GM18867 (cell line): ENCODE data around the gene SOWAHD.
"Not testable (repeated sequence)": the region's sequence is repeated elsewhere in the genome, so short reads cannot be mapped to it uniquely, and the experiment has no call there.

Source experiments
- ATAC-seq: cut with Tn5 transposase; IDR thresholded peaks from one replicate; pipeline ENCODE4 v1.9.1; 2021; ENCODE audit warnings: mild to moderate bottlenecking, moderate library complexity; ENCODE audit not compliant: unreplicated experiment

The SOWAHD gene, protein sequence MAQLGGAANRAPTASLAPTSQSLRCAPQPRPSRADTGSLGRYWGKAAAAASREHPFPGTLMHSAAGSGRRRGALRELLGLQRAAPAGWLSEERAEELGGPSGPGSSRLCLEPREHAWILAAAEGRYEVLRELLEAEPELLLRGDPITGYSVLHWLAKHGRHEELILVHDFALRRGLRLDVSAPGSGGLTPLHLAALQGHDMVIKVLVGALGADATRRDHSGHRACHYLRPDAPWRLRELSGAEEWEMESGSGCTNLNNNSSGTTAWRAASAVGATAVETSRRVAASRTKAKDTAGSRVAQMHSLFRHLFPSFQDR

DNA sequence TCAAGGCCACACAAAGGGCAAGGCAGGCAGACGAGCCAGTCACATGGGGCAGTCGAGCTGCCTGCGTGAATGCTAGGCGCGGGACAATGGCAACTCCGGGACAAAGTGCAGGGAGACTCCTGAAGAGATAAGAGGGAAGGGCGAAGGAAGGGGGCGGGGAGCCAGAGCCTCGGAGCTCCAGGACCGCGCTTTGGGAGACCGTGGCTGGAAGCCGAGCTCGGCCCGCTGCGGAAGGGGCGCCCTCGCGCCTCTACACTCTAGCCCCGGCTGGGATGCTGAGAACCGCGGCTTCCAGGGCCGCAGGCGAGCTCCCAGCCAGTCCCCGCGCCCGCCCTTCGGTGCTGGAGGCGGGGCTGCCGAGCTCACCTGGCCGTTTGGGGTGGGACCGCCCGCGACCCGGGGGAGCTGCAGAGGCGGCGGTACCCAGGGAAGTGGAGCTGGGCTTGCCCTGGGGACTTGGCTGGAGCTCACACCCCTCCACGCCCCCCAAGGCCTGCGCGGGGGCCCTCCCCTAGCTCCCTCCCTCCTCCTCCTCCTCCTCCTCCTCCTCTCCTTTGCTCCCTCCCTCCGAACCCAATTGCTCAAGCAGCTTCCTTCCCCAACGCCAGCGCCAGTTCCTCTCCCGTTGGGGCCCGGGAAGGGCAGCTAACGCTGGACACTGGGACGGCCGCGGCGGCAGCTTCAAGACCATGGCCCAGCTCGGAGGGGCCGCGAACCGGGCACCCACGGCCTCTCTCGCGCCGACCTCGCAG lies at the start of gene SOWAHD:
Gene SOWAHD, plus strand, starts transcription at position 610 of the 752 bp plus-strand sequence. Its CDS starts 80 bp downstream, at position 690.
- ATAC-seq: no peak

DNA sequence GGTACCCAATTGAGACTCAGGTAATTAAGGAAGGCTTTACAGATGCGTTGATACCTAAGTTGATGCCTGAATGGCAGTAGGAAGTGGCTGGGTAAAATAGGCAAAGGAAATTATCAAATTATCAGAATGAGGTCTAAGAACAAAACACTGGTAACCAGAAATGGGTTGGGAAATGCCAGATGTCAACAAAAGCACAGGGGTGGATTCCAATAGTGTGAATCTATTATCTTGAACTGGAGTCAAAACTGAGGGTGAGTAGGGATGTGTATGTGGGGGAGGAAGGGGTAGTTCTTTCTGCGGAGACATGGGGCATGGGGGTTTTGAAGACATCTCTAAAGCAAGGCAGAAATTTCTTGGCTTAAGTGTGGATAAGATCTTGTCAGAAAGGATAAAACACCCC lies 49.5 kb upstream of the SOWAHD start:
- no peak for ATAC-seq

DNA sequence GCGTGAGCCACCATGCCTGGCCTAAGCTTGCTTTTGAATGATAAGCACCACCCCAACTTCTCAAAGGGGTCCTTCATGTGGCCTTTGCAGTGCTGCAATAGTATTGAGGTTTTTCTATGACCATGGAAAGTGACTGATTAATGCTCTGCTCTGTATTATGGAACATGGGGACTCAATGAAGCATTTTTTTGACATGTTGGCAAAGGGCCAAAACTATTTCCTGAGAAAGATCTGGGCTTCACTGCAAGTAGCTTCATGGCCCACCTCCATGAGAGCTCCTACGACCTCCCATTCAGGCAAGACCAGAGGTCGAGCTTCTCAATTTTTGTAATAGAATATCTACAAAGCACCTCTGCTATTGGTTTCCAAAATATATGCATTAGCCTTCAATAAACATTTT lies 48.8 kb upstream of the SOWAHD start:
- ATAC-seq: no peak

DNA sequence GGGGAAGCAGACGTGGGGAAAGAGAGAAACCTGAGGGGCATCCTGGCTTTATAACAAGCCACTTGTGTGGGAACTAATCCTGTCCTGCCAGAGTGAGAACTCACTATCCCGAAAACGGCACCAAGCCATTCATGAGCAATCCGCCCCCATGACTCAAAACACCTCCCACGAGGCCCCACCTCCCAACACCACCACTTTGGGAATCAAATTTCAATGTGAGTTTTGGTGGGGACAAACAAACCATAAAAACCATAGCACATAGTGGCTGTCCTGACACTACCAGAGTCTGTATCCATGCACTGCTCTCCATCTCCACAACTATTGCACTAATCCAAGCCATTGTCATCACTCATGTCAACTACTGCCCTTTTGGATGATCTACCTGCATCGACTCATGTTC lies 36.9 kb upstream of the SOWAHD start:
- ATAC-seq: no peak

DNA sequence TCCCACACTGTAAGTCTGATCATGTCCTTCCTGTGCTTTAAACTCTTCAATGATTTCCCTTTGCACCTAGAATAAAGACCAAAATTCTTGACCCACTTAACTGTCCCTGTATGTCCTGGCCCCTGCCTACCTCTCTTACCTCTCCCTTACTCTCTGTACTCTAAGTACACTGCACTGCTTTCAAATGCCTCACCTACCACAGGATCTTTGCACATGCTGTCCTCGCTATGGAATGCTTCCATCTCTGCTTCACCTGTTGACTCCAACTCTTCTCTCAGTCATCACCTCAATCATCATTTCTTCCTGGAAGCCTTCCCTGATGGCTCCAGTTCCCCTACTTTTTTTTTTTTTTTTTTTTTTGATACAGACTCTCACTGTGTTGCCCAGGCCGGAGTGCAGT lies 36.5 kb upstream of the SOWAHD start:
- ATAC-seq: no peak

DNA sequence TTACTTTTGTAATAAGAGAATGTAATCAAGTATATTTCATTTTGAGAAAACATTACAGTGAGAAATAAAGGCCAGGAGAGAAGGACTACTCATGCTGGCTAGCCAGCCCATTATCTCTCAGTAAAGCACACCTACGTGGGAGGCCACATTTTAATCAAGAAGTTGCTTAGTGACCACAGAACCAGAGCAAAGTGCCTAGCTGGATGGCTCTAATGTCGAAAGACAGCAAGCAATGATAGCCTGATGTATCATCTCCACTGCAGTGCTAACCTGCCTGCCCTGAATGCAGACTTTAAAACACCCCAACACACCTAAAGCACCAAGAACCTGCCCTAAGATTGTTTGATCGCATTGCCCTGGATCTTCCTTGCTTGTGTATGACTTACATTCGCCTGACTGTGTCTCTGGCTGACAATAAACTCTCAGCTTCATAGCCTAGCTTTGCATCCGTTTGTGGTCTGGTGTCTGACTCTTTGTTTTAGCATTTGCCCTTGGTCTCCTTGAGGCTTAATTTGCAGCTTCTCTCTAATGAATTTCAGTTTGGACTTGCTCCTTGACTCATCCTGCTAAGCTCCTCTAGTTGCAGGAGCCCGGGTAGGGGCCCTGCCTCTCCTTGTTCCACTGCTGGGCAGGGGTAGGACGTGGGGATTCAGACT lies 31.4 kb upstream of the SOWAHD start:
- ATAC-seq: no peak

DNA sequence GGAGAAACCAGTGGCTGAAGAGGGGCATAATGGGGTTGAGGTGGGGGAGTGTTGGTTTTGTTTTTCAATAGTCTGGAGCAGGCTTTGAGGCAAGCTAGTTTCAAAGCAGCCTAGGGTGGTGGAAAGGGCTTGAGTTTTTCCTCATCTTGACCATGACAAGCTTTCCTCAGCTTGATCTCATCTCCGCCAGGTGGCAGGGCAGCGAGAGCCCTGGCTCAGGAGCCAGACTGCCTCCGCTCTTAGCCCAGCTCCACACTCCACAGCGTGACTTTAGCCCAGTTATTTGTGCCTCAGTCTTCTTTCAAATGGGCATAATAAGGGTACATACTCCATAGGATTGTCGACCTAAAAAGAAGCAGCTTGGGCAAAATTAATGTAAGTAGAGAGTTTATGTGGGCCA lies 29.9 kb upstream of the SOWAHD start:
- ATAC-seq: no peak

DNA sequence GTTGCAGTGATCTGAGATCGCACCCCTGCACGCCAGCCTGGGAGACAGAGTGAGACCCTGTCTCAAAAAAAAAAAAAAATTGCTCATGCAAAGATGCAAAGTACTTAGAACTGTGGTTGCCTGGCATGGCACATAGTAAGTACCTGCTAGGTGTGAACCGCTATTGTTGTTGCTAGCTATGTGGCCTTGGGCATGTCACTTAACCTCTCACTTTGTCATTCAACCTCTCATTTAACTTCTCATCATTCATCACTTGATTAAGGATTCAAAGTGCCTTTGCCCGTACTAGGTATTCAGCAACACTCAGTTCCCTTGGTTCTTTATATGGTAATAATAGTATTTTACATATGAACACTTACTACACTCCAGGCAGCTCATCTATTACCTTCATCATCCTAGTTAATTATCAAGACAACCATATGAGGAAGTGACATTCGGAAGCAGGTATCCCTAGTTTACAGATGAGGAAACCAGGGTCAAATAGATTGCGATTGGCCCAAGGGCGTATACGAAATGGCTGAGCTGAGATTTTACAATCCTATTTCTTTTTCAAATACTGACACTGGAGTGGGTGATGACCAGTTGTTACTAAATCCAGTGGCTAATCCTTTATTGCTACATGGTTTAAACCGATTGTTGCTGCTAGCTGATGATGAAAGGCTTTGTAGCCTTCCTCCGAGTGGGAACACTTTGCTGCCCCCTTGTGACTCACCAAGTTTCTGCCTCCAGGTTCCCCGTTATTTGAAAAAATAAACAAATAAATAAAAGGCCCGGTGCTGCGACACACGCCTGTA lies 28.8 kb upstream of the SOWAHD start:
- ATAC-seq: peak; percentile 58

DNA sequence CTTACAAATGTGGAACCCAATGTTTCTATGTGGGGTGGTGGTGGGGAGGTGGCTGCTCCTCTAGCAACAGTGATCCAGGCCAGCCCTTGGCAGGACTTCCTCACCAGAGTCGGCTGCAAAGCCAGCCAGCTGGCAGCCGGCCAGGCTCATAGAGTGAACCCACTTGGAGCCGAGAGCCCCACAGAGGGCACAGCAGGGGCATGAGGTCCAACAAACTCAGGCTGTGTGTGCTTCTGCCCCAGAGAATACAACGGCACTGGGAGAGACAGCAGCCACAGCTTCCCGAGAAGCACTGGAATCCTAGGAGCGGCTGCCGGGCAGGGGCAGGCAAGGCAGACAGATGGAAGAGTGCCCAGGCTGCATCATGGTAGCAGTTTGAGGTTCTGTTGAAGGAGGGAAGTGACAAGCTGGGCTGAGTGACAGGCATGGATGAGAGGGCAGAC lies 23.5 kb upstream of the SOWAHD start:
- no peak for ATAC-seq

DNA sequence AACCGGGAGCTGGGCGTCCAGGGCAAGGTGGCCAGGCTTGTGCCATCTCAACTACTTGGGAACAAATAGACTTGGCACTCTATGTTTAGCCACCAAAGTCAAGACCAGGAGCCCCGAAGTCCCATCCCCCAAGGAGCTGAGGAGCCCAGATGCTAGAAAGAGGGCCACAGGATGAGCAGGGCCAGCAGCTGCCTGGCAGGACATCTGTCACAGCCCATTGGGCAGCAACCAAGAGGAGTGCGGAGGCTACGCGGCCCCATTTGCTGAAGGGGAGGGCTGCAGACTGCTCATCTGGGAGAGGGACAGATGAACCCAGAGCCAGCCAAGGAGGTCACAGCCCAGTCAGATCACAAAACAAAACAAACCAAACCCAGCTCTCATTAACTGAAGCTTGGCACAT lies 22.9 kb upstream of the SOWAHD start:
- no peak for ATAC-seq

DNA sequence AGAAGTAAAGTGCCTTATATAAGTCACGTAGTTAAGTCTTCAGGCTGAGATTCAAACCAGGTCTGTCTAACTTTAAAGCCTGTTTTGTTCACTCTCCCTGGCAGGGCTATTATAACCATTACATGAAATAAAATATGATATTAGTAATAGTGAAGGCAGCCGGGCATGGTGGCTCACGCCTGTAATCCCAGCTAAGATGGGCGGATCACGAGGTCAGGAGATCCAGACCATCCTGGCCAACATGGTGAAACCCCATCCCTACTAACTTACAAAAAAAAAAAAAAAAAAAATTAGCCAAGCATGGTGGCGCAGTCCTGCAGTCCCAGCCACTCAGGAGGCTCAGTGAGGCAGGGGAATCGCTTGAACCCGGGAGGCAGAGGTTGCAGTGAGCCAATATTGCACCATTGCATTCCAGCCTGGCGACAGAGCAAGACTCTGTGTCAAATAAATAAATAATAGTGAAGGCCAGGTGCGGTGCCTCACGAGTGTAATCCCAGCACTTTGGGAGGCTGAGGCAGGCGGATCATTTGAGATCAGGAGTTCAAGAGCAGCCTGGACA lies 22.1 kb upstream of the SOWAHD start:
- ATAC-seq: no peak

DNA sequence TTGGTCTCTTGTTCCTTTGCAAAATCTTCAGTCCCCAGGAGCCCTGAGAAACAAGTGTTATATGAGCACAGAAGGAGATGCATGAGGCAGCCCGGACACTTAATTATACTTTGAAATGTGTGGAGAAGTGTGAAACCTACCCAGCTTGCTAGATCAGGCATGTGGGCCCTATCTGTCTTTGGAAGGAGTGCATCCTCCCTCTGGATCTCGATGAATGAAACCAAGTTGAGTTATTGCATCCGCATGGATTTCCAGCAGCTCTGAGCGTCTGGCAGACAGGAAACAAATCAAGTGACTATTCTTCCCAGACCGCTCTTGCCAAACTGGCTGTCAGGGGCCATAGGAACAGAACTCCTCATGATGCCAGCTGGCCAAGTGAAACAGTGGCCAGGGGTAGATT lies 19.6 kb upstream of the SOWAHD start:
- ATAC-seq: no peak

DNA sequence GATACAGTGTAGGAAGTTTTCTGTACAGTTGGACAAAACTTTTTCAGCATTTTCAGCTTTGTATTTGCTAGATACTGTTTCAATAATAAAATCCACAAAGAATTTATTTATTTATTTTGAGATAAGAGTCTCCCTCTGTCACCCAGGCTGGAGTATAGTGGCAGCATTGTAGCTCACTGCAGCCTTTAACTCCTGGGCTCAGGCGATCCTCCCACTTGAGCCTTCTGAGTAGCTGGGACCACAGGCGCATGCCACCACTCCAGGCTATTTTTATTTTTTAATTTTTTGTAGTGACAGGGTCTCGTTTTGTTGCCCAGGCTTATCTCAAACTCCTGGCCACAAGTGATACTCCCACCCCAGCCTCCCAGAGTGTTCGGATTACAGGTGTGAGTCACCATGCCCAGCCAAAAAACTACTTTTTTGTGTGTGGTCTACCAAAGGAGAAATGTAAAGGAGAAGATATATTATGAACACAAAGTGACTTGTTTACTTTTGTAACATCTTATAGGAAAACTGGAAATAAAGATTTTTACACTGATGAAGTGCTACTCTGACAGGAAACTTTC lies 13.0 kb upstream of the SOWAHD start:
- ATAC-seq: no peak

DNA sequence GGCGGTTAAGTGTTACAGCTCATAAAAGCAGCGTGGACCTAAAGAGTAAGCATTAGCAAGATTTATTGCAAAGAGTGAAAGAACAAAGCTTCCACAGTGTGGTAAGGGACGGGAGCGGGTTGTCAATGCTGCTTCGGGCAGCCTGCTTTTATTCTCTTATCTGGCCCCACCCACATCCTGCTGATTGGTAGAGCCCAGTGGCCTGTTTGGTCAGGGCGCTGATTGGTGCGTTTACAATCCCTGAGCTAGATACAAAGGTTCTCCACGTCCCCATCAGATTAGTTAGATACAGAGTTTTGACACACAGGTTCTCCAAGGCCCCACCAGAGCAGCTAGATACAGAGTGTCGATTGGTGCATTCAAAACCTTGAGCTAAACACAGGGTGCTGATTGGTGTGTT lies 8.3 kb upstream of the SOWAHD start:
- ATAC-seq: not testable (repeated sequence)

DNA sequence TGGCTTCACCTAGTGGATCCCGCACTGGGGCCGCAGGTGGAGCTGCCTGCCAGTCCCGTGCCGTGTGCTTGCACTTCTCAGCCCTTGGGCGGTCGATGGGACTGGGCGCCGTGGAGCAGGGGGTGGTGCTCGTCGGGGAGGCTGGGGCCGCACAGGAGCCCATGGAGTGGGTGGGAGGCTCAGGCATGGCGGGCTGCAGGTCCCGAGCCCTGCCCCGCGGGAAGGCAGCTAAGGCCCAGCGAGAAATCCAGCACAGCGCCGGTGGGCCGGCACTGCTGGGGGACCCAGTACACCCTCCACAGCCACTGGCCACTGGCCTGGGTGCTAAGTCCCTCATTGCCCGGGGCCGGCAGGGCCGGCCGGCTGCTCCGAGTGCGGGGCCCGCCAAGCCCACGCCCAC lies 7.6 kb upstream of the SOWAHD start:
- ATAC-seq: not testable (repeated sequence)

DNA sequence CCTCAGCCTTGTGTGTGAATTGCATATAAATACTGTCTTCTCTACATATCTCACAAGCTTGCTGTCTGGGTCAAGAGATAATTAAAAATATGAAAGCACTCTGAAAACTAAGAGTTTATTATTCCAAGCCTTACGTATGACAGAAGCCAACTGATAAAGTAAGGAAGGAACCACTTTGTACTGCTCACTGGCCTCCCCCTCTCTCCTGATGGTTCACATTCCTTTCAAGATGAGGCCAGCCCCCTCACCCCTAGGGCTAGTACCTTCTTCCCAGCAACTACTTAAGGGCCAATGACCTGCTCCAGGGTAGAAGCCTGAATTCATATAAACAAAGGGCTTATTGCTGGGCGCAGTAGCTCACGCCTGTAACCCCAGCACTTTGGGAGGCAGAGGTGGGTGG lies 5.4 kb upstream of the SOWAHD start:
- no peak for ATAC-seq

DNA sequence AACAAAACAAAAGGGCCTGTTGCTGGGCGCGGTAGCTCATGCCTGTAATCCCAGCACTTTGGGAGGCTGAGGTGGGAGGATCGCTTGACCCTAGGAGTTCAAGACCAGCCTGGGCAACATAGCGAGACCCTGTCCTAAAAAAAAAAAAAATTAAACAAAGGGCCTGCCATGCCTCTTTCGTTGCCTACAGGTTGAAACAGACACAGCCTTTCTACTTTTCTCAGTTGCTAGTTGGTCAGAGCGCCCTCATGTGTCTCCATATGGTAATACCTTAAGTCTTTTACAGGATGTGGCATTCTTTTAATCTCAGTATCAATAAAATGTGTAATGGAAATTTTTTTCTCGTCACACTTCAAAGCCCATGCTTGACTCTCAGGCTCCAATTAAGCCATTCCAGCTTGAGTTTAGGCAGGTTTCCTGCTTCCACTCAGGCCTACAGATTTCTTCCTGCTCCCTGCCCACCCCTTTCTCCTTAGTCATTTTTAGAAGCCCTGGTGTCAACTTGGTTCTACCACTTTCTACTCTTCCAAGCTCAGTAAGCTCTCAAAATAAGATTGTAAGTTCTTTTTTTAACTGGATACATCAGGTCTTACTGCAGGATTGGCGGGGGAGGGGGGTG lies 4.6 kb upstream of the SOWAHD start:
- no peak for ATAC-seq

DNA sequence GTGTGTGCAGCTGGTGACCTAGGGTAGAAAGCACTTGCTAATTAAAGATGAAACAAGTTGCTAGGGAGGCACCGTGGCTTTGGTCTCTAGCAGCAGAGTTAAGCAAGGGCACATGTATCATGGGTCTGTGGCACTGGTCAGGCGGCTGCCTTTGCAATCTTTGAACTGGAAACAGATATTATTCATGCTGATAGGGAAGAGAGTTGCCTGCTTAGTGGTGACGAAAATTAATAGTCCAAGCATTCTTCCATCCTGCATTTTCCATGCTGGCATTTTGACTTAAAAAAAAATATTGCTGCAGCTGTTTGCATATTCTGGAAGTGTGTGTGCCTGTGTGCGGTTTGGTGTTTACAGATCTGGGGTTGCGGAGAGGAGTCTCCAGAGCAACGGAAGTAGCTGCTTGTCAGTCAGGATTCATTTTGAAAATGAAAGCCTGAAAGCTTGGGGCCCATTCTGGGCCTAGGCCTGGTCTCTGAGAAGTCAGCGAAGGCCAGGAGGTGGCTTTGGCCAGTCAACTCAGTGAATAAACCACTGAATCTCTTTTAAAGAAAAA lies 2.3 kb upstream of the SOWAHD start:
- ATAC-seq: peak; percentile 72

DNA sequence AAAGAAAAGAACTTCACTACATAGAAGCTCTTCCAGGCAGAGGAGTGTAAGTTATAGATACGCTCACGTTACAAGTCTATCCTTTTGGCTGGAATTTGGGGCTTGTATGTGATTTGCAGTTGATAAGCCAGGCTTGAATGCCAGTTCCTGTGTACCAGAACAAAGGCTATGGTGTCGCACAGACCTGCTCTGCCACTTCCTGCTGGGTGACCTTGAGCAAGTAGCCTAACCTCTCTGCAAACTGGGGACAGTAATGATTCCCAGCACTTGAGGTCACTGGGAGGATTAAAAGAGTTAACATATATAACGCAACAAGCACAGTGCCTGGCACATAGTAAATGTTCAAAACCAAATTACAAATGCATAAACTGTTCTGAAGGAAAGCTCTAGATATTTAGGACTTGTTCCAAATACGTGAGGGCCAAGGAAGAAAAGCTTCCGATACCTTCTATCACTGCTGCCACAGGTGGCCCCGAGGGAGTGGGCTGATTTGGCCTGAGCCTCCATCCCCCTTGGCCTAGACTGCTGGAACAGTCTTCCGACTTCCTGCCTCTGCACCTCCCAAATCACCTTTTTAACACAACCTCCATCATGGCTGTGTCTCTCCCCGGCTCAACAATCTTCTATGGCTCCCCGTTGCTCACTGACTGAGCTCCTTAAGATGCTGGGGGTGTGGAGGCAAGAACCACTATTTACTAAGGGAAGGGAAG lies 1.3 kb upstream of the SOWAHD start:
- no peak for ATAC-seq
